ENCODE measurements around the gene STYX.

DNA sequence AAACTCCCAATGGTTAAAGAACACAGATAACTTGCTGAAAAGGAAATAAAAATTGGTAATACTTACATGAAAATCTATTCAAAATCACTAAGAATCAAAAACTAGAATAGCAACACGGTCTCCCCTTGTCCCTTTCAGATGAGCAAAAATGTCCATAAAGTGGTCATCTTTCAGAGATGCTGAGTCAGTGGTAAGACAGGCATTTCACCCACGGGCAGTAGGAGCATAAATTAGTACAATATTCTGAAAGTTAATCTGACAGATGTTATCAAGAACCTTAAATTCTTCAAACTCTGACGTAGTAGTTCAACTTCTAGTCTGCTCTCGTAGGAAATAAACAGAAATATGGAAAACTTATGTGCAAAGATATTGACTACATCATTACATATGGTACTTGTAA lies 94.5 kb downstream of the STYX start:
- TF ChIP-seq, protein P1, sequence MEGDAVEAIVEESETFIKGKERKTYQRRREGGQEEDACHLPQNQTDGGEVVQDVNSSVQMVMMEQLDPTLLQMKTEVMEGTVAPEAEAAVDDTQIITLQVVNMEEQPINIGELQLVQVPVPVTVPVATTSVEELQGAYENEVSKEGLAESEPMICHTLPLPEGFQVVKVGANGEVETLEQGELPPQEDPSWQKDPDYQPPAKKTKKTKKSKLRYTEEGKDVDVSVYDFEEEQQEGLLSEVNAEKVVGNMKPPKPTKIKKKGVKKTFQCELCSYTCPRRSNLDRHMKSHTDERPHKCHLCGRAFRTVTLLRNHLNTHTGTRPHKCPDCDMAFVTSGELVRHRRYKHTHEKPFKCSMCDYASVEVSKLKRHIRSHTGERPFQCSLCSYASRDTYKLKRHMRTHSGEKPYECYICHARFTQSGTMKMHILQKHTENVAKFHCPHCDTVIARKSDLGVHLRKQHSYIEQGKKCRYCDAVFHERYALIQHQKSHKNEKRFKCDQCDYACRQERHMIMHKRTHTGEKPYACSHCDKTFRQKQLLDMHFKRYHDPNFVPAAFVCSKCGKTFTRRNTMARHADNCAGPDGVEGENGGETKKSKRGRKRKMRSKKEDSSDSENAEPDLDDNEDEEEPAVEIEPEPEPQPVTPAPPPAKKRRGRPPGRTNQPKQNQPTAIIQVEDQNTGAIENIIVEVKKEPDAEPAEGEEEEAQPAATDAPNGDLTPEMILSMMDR (IDR thresholded peaks at IDR 0.05; ENCODE audit: poor library complexity, severe bottlenecking), result no peak
- TF ChIP-seq EZH2 (IDR thresholded peaks at IDR 0.05; ENCODE audit: borderline replicate concordance, insufficient read depth, low read length, poor library complexity, severe bottlenecking) (no peak), POLR2AphosphoS5 (IDR thresholded peaks at IDR 0.05) (no peak), RAD21 (conservative IDR thresholded peaks at IDR 0.05) (no peak), TAF1 (IDR thresholded peaks at IDR 0.05; ENCODE audit: low read depth) (no peak)
- TF ChIP-seq, protein P2, sequence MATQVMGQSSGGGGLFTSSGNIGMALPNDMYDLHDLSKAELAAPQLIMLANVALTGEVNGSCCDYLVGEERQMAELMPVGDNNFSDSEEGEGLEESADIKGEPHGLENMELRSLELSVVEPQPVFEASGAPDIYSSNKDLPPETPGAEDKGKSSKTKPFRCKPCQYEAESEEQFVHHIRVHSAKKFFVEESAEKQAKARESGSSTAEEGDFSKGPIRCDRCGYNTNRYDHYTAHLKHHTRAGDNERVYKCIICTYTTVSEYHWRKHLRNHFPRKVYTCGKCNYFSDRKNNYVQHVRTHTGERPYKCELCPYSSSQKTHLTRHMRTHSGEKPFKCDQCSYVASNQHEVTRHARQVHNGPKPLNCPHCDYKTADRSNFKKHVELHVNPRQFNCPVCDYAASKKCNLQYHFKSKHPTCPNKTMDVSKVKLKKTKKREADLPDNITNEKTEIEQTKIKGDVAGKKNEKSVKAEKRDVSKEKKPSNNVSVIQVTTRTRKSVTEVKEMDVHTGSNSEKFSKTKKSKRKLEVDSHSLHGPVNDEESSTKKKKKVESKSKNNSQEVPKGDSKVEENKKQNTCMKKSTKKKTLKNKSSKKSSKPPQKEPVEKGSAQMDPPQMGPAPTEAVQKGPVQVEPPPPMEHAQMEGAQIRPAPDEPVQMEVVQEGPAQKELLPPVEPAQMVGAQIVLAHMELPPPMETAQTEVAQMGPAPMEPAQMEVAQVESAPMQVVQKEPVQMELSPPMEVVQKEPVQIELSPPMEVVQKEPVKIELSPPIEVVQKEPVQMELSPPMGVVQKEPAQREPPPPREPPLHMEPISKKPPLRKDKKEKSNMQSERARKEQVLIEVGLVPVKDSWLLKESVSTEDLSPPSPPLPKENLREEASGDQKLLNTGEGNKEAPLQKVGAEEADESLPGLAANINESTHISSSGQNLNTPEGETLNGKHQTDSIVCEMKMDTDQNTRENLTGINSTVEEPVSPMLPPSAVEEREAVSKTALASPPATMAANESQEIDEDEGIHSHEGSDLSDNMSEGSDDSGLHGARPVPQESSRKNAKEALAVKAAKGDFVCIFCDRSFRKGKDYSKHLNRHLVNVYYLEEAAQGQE (IDR thresholded peaks at IDR 0.05; ENCODE audit: borderline replicate concordance), result no peak

All from neural cell (in vitro differentiated cells).